HG02885 (cell line): ENCODE measurements around the gene DGKZ.

Experiments
- ATAC-seq: cut with Tn5 transposase; IDR thresholded peaks from one replicate; pipeline ENCODE4 v1.9.1; 2021; ENCODE audit warnings: mild to moderate bottlenecking; ENCODE audit not compliant: unreplicated experiment, poor library complexity

Gene DGKZ

GRCh38 chr11:46322759-46323158 lies 24.5 kb upstream of the DGKZ start:
- ATAC-seq: no peak

- no peak for ATAC-seq
Measured at GRCh38 chr11:46326813-46327416, 20.3 kb upstream of the DGKZ start.

GRCh38 chr11:46327829-46328228 lies 19.4 kb upstream of the DGKZ start:
- no peak for ATAC-seq

GRCh38 chr11:46330154-46330553 lies 17.1 kb upstream of the DGKZ start:
- ATAC-seq: no peak

GRCh38 chr11:46330563-46331281 lies 16.5 kb upstream of the DGKZ start:
- no peak for ATAC-seq

- no peak for ATAC-seq
Measured at GRCh38 chr11:46331282-46331984, 15.8 kb upstream of the DGKZ start.

DNA sequence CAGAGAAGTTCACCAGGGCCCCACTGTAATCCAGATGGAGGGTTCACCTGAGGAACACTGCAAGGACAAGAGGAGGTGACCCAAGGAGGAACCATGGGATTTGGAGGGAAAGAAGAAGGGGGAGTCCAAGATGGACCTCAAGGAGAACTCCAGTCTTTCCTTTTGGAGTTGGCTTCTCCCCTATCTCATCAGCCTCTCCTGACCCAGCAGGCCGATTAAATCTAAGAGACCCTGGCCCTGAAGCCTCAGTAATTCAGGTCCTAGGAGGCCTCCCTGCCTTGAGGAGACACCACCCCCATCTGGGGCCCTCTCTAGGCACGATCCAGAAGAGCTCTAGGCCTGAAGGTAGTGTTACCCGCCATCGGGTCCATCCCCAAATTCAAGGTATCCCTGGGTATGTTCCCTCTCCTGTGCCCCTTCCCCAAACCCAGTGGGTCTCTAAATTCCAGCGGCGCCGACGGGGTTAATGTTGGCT lies 15.1 kb upstream of the DGKZ start:
- no peak for ATAC-seq

GRCh38 chr11:46332568-46333393 lies 14.5 kb upstream of the DGKZ start:
- ATAC-seq: no peak

DNA sequence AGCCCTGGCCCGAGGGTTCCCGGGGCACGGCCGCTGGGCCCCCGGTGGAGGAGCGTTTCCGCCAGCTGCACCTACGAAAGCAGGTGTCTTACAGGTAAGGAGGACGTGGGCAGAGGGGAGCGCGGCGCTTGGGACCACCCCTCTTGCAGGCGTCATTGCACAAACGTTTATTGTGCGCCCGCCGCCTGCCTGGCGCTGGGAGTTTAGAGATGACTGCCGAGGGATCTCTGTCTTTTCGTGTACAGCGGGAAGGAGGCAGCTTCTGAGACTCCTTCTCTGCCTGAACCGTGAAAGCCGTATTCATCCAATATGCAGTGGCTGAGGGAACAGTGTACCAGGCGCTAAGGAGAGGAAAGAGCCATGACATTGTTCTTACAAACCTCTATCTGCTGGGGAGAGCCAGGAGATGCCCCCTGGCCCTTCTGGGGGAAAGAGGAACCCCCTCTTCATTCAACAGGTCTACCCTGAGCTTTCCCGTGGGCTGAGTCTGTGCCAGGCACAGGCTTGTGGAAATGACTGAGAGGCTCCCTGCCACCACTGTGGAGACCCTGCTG lies 13.8 kb upstream of the DGKZ start:
- no peak for ATAC-seq

- no peak for ATAC-seq
Measured at GRCh38 chr11:46334211-46334610, 13.1 kb upstream of the DGKZ start.

GRCh38 chr11:46335271-46335670 lies 12.0 kb upstream of the DGKZ start:
- no peak for ATAC-seq

DNA sequence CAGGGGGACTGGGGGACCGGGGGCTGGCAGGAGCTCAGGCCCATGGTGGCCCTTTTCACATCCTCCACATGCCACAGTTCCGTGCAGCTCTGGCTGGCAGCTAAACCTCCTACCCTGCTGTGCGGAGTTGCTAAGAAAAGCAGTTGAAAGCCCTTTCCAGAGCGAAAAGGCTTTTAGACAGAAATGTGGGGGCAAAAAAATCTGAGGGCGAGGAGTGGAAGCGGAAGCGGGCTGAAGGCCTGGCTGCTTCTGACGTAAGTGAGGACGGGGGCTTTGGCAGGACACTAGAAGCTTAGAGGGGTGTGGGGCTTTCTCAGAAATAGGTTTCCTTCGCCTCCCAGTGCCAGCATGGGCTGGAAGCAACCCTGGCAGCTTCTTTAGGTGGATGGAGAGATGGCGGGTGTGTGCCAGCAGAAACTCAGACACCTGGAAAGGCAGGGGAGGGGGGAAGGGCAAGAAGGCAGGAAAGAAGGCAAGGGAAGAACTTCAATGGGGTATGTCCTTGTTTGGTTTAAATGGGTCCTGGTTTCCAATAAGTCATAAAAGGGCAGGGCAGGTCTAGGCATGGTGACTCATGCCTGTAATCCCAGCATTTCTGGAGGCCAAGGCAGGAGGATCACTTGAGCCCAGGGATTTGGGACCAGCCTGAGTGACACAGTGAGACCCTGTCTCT lies 11.2 kb upstream of the DGKZ start:
- ATAC-seq: no peak

GRCh38 chr11:46336563-46337180 lies 10.6 kb upstream of the DGKZ start:
- ATAC-seq: no peak

DNA sequence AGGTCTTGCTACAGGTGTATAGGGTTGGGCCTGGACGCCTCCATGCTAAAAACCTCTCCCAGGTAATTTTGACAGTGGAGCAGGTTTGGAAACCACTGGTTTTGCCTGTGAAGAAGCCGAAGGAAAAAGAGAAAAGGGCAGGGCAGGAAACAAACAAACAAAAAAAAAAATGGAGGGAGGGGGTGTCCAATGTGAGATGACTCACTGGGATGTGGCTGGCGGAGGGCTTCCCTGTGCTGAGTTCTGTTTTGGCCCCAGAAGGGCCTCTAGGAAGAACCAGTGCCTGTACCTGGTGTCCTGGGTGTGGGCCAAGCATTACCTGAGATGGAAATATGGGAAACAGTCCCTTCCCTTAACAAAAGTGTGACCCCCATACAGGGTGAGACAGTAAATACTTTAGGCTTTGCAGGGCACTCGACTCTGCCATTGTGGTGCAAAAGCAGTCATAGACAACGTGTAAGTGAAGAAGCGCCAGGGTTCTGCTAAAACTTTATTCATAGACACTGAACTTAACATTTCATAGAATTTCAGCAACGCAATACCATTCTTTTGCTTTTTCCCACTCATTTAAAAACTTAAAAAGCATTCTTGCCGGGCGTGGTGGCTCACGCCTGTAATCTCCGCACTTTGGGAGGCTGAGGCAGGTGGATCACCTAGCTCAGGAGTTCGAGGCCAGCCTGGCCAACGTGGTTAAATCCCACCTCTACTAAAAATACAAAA lies 9.5 kb upstream of the DGKZ start:
- ATAC-seq: no peak

DNA sequence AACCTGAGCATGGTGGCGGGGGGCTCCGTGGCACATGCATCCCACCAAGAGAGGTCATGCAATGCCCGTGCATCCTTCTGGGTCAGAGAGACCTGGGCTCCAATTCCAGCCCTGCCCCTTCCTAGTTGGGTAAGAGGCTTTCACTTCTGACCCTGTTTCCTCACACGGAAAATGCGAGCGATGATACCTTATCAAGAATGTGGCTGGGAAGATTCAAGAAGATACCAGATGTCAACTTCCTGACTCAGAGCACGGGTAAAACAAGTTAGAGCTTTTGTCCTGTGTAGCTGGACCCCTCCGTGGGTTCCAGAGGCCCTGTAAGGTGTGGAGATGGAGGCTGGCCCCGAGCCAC lies 8.7 kb upstream of the DGKZ start:
- ATAC-seq: no peak

DNA sequence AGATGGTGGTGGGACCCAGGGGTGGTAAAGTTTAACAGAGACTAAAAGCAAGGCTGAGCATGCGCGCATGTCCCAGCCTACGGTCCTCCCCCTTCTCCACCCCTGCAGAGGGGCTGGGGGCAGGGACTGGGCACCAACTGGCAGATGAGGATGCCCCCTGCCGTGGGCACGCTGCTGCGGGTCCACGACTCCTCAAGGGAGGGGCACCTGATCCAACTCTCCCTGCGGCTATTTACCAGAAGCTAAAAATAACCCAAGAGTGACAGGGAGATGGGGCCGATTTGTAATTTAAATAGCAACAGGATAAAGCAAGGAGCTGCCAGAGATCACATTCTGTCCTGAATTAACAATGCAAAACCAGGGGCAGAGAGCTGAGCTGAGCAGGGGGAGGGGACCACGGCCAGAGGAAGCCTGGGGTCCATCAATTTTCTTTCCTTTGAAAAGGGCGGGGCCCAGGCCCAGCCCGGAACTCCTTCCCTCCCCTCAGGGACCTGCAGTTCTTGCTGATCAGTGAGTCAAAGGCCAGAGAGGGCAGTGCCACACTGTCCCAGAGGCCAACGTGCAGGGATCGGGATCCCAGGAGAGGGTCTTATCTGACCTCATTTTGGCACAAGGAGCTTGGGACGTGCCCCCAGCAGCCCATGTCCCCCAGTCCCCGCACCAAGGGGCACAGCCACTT lies 8.1 kb upstream of the DGKZ start:
- ATAC-seq: no peak

DNA sequence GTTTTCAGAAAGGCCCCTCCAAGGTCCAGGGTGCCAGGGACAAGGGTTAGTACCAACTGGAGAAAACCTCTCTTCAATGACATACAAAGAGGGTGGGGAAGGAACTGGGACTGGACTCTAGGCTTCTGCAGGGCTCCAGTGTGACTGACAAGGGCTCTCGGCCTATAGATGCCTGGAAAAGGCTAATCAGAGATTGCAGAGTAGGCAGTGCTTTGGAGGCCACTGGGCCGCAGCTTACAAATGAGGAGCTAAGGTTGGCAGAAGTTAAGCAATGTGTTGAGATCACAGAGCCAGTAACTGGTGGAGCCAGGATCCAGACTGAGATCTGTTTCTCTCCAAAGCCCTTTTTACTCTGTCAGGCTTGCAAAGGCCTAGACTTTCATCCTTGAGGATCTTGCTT lies 7.4 kb upstream of the DGKZ start:
- ATAC-seq: no peak

GRCh38 chr11:46341454-46341853 lies 5.8 kb upstream of the DGKZ start:
- ATAC-seq: no peak
